ENCODE results near the gene PKD2L2. TPM values are rescaled to one million over a fixed set of nuclear protein-coding genes. Genes with fewer than 3 reads are reported as not detected.
"Not testable (repeated sequence)": the region's sequence is repeated elsewhere in the genome, so short reads cannot be mapped to it uniquely, and the experiment has no call there.

Gene PKD2L2
- total RNA-seq, 1 donor from 2014 or later, result not detected

GRCh38 chr5:137957948-137958347 is 68.7 kb downstream of the PKD2L2 start:
- no peak for DNase-seq (ENCODE audit: low spot score)

- no peak for DNase-seq (ENCODE audit: low spot score)
Observed at GRCh38 chr5:137959488-137959887, 70.2 kb downstream of the PKD2L2 start.

- no peak for DNase-seq (ENCODE audit: low spot score)
Observed at GRCh38 chr5:137960141-137960540, 70.9 kb downstream of the PKD2L2 start.

GRCh38 chr5:137960819-137961218 is 71.6 kb downstream of the PKD2L2 start:
- no peak for DNase-seq (ENCODE audit: low spot score)

GRCh38 chr5:137970384-137970783 is 81.1 kb downstream of the PKD2L2 start:
- DNase-seq (ENCODE audit: low spot score), result not testable (repeated sequence)

- DNase-seq (ENCODE audit: low spot score), result no peak
Observed at GRCh38 chr5:137975208-137975607, 86.0 kb downstream of the PKD2L2 start.

GRCh38 chr5:137989419-137989818 is 100.2 kb downstream of the PKD2L2 start:
- DNase-seq (ENCODE audit: low spot score), result no peak

Other genes starting within 250 kb of the PKD2L2 start
- 16.8 TPM for gene KLHL3, start 153.4 kb upstream of the PKD2L2 start, total RNA-seq
- 34.7 TPM for gene HNRNPA0, start 135.1 kb upstream of the PKD2L2 start, total RNA-seq
- gene MYOT, start 21.6 kb upstream of the PKD2L2 start, total RNA-seq, result 1.3 TPM
- 76.5 TPM for gene FAM13B, start 143.6 kb downstream of the PKD2L2 start, total RNA-seq
- not detected for gene WNT8A, start 194.6 kb downstream of the PKD2L2 start, total RNA-seq
- gene NME5, start 250.0 kb downstream of the PKD2L2 start, total RNA-seq, result 11.1 TPM

Data from ureter (tissue), 1 donor.